Sigmoid colon (tissue), 4 donors: ENCODE results near the gene TBCB.

Experiments used
- POLR2A ChIP-seq, 2 donors: fragments of 450-650 bp; IDR thresholded peaks; one replicate each; pipeline ENCODE4 v1.6.1; 2016; ENCODE audit warnings: antibody characterized with exemption in 2 of 2, mild to moderate bottlenecking in 2 of 2, moderate library complexity in 2 of 2
- POLR2AphosphoS5 ChIP-seq, 4 donors: sonication (generic); formaldehyde crosslinking; IDR thresholded peaks; one replicate each; pipeline ENCODE4 v1.6.1; 2017; ENCODE audit warnings: antibody characterized with exemption in 4 of 4
- TF ChIP-seq, protein P1 (sequence below), 4 experiments: fragments of 450-650 bp in 3 of 4; fragments of 200-600 bp in 1 of 4; IDR thresholded peaks; one replicate each; pipeline ENCODE4 v1.5.1; 2016 to 2019; ENCODE audit warnings: antibody characterized with exemption in 4 of 4, mild to moderate bottlenecking in 3 of 4, moderate library complexity in 2 of 4

DNA sequence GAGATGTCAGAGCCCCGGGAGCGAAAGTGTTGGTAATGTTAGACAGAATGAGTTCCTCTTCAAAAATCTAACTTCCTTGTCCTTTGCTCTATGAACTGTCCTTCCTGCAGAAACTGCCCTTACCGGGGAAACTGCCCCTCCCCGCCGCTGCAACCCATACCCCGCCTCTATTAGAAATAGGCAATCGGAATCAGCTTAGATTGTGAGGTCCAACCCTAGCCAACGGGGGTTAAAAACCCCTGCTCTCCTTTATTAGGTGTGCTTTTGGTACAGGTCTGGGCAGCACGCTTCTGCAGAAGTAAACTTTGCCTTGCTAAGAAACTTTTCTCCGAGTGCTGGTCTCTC lies 13.1 kb downstream of the TBCB start:
- TF ChIP-seq, protein P1, sequence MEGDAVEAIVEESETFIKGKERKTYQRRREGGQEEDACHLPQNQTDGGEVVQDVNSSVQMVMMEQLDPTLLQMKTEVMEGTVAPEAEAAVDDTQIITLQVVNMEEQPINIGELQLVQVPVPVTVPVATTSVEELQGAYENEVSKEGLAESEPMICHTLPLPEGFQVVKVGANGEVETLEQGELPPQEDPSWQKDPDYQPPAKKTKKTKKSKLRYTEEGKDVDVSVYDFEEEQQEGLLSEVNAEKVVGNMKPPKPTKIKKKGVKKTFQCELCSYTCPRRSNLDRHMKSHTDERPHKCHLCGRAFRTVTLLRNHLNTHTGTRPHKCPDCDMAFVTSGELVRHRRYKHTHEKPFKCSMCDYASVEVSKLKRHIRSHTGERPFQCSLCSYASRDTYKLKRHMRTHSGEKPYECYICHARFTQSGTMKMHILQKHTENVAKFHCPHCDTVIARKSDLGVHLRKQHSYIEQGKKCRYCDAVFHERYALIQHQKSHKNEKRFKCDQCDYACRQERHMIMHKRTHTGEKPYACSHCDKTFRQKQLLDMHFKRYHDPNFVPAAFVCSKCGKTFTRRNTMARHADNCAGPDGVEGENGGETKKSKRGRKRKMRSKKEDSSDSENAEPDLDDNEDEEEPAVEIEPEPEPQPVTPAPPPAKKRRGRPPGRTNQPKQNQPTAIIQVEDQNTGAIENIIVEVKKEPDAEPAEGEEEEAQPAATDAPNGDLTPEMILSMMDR (IDR thresholded peaks at IDR 0.05) = no peak
- no peak for TF ChIP-seq POLR2A (IDR thresholded peaks at IDR 0.05)
- no peak for TF ChIP-seq POLR2AphosphoS5 (IDR thresholded peaks at IDR 0.05)
